K562 (cell line): ENCODE data around the gene SMAD3. TPM values are rescaled to one million over a fixed set of nuclear protein-coding genes. Genes with fewer than 3 reads are reported as not detected.

ENCODE experiments used
- ATAC-seq: fragments of 200-7000 bp; cut with Tn5 transposase; 3 replicates; pipeline ENCODE4 v1.9.1; 2020; ENCODE audit warnings: moderate library complexity
- BruUV-seq: library from RNA; stranded (reverse); fragments of 400-500 nt; replicated peaks from 2 replicates; lab custom pipeline; 2021; lab: Mats Ljungman, UMichigan
- CTCF ChIA-PET: fragments of 300-600 bp; formaldehyde crosslinking; extraction: SDS; loops from one replicate; lab custom pipeline; 2021; ENCODE audit warnings: low intra/inter-chr PET ratio; lab: Yijun Ruan, JAX
- POLR2A ChIA-PET: fragments of 300-600, 350-650 bp; sonication (Branson Sonifier 250); formaldehyde crosslinking; extraction: SDS; loops from one replicate; lab custom pipeline; 2021; ENCODE audit warnings: antibody characterized with exemption, inconsistent platforms; lab: Yijun Ruan, JAX
- DNase-seq, 4 experiments: peaks; one replicate each; pipeline versions ENCODE4 v3.0.0 to v3.0.0-alpha.2; 2011 to 2018; ENCODE audit warnings: low spot score in 3 of 4, mixed read lengths in 3 of 4; ENCODE audit errors: extremely low read depth in 1 of 4
- FAIRE-seq: peaks from 2 replicates; lab custom pipeline; 2011; peaks lifted over from hg19 to GRCh38; lab: Jason Lieb, UNC
- H2AFZ ChIP-seq: 2 replicates; pipeline ENCODE4 v1.6.0; 2011; ENCODE audit warnings: low read depth, low read length, control low read depth, inconsistent platforms
- H3K27ac ChIP-seq: fragments of 200-600 bp; 3 replicates; pipeline ENCODE4 v1.8.0; 2011; ENCODE audit warnings: low read depth, mild to moderate bottlenecking, control low read depth, inconsistent platforms, low read length, moderate library complexity, mixed read lengths; ENCODE audit errors: extremely low read depth
- H3K27me3 ChIP-seq, 2 experiments: fragments of 300-600 bp in 1 of 2; 2 replicates in 1 of 2; 3 replicates in 1 of 2; pipeline versions ENCODE4 v1.6.0 to v1.8.0; 2011; ENCODE audit warnings: inconsistent platforms in 2 of 2, low read length in 2 of 2, mild to moderate bottlenecking in 1 of 2, mixed read lengths in 1 of 2, moderate library complexity in 1 of 2; ENCODE audit not compliant: control insufficient read depth in 2 of 2, insufficient read depth in 2 of 2
- H3K36me3 ChIP-seq: fragments of 300-600 bp; 3 replicates; pipeline ENCODE4 v1.8.0; 2011; ENCODE audit warnings: mild to moderate bottlenecking, low read length, inconsistent platforms; ENCODE audit not compliant: control insufficient read depth, insufficient read depth
- H3K4me1 ChIP-seq, 2 experiments: fragments of 200-600 bp in 1 of 2; replicated peaks in 1 of 2; 2 replicates in 1 of 2; 3 replicates in 1 of 2; pipeline versions ENCODE4 v1.5.1 to v1.8.0; 2011; ENCODE audit warnings: inconsistent platforms in 2 of 2, low read length in 2 of 2, mild to moderate bottlenecking in 1 of 2, mixed read lengths in 1 of 2, moderate library complexity in 1 of 2; ENCODE audit not compliant: control insufficient read depth in 2 of 2, insufficient read depth in 2 of 2
- H3K4me2 ChIP-seq: 2 replicates; pipeline ENCODE4 v1.6.1; 2011; ENCODE audit warnings: low read length, control low read depth, inconsistent platforms, mixed read lengths; ENCODE audit not compliant: insufficient read depth
- H3K4me3 ChIP-seq: fragments of 200-600 bp; sonication (generic), shearing (Covaris generic); 2 replicates; pipeline ENCODE4 v1.5.1; 2016; ENCODE audit warnings: control low read depth, inconsistent platforms
- H3K79me2 ChIP-seq: fragments of 200-600 bp; 3 replicates; pipeline ENCODE4 v1.8.0; 2011; ENCODE audit warnings: low read length, inconsistent platforms; ENCODE audit not compliant: control insufficient read depth, insufficient read depth
- H3K9ac ChIP-seq, 2 experiments: 2 replicates each; pipeline versions ENCODE4 v1.6.0 to v1.6.1; 2011; ENCODE audit warnings: low read depth in 2 of 2, low read length in 2 of 2, control low read depth in 1 of 2, inconsistent platforms in 1 of 2, mild to moderate bottlenecking in 1 of 2, mixed read lengths in 1 of 2; ENCODE audit not compliant: insufficient read depth in 1 of 2
- H3K9me1 ChIP-seq: one replicate; pipeline ENCODE4 v1.6.0; 2011; ENCODE audit warnings: inconsistent platforms, mild to moderate bottlenecking, low read length, moderate library complexity; ENCODE audit not compliant: control insufficient read depth, insufficient read depth
- H3K9me3 ChIP-seq: replicated peaks from 2 replicates; pipeline ENCODE4 v1.5.1; 2011; ENCODE audit warnings: low read depth, low read length, inconsistent platforms; ENCODE audit not compliant: control insufficient read depth, insufficient read depth
- H4K20me1 ChIP-seq: replicated peaks from 2 replicates; pipeline ENCODE4 v1.6.1; 2011; ENCODE audit warnings: low read length, inconsistent platforms, mixed read lengths; ENCODE audit not compliant: control insufficient read depth, insufficient read depth
- FOXO4 ChIP-seq: fragments of 450-650 bp; formaldehyde crosslinking; IDR thresholded peaks from 2 replicates; pipeline ENCODE4 v1.4.0; 2020; ENCODE audit warnings: mild to moderate bottlenecking, moderate library complexity
- KHSRP ChIP-seq: fragments of 450-650 bp; IDR thresholded peaks from 2 replicates; pipeline ENCODE4 v1.6.1; 2017
- MTF1 ChIP-seq: fragments of 250-450 bp; sonication (Bioruptor Pico); IDR thresholded peaks from 2 replicates; pipeline ENCODE4 v1.9.0; 2021; ENCODE audit warnings: moderate library complexity, mild to moderate bottlenecking, inconsistent platforms, borderline replicate concordance
- SFPQ ChIP-seq: fragments of 200-400 bp; formaldehyde crosslinking; IDR thresholded peaks from 2 replicates; pipeline ENCODE4 v1.6.1; 2017; ENCODE audit warnings: mild to moderate bottlenecking, low read depth, low read length, moderate library complexity
- SIN3B ChIP-seq: fragments of 450-650 bp; IDR thresholded peaks from 2 replicates; pipeline ENCODE4 v1.6.1; 2017; ENCODE audit warnings: low read depth, mild to moderate bottlenecking, moderate library complexity
- TARDBP ChIP-seq: fragments of 450-650 bp; IDR thresholded peaks from 2 replicates; pipeline ENCODE4 v1.6.1; 2016
- TCF3 ChIP-seq: sonication (generic); formaldehyde crosslinking; IDR thresholded peaks from 2 replicates; pipeline ENCODE4 v1.4.0; 2020; ENCODE audit warnings: mild to moderate bottlenecking, missing genetic modification reagents
- ZNF583 ChIP-seq: fragments of 250-450 bp; sonication (Bioruptor Pico); IDR thresholded peaks from 2 replicates; pipeline ENCODE4 v1.4.0; 2020
- WGBS: fragments of 100-300 bp; shearing (Covaris generic); methylation state at CpG from one replicate; pipeline ENCODE4 v1.1.6; 2016; ENCODE audit warnings: low coverage, mixed read lengths; ENCODE audit not compliant: insufficient coverage; ENCODE audit errors: missing lambda C conversion rate; 5-methylcytosine and 5-hydroxymethylcytosine counted together
- in situ Hi-C: fragments of 300-500 bp; cut with MboI; formaldehyde crosslinking; loops from 4 replicates; pipeline ENCODE4 v1.15.0; 2018; ENCODE audit warnings: inconsistent platforms, mixed read lengths
- intact Hi-C: fragments of 100-400 bp; cut with micrococcal nuclease; formaldehyde crosslinking; loops from 2 replicates; pipeline ENCODE4 v1.14.2; 2022
- polyA plus RNA-seq, 8 experiments: library from polyadenylated mRNA; depleted of rRNA in 4 of 8; stranded (reverse) in 5 of 8; unstranded in 3 of 8; fragments of >200 nt; fragmentation: Nextera tagmentation in 2 of 8; fragmentation: Illumina TruSeq in 1 of 8; extraction: Ambion mirVana in 2 of 8; extraction: Trizol in 1 of 8; gene quantifications; 2 replicates each; pipeline versions ENCODE4 v1.2.1 to v1.2.3, GENCODE V29; 2011 to 2014; ENCODE audit warnings: inconsistent platforms in 1 of 8, missing spikeins in 1 of 8
- total RNA-seq, 7 experiments: library from RNA; depleted of rRNA in 6 of 7; stranded (reverse); fragments of >200 nt in 6 of 7; fragmentation: Illumina TruSeq in 2 of 7; extraction: Trizol in 2 of 7; gene quantifications; 2 replicates each; pipeline versions ENCODE4 v1.2.1 to v1.2.3, GENCODE V29; 2011 to 2021; ENCODE audit warnings: low replicate concordance in 1 of 7

The SMAD3 gene
- total and polyA plus RNA-seq, 9 of the 15 experiments (the other 6 are each of a cell fraction or from before 2014, with no cell fraction given), result 4.3 to 39.2 (median 11.1) TPM

GRCh38 chr15:67201136-67201535 is 135.7 kb downstream of the SMAD3 start (continued):
- TF ChIP-seq MTF1 (CRISPR knock-in tag) (no peak), TARDBP (no peak), FOXO4 (CRISPR knock-in tag) (no peak), ZNF583 (CRISPR knock-in tag) (no peak), SIN3B (no peak), SFPQ (no peak)

GRCh38 chr15:67202091-67202490 is 136.7 kb downstream of the SMAD3 start:
- TSS peak; percentile 60 for BruUV-seq

More at GRCh38 chr15:67202091-67202490, 136.7 kb downstream of the SMAD3 start:
- Histone ChIP-seq H3K4me1 (no peaks in the 10 kb centered on the region; a peak in 1 of 5 replicates), H3K4me3 (no peak overlapping the region), H3K4me2 (no peak overlapping the region), H4K20me1 (no peaks in the 10 kb centered on the region), H3K27me3 (no peaks in the 10 kb centered on the region), H3K9ac (no peak overlapping the region), H2AFZ (no peak overlapping the region), H3K9me3 (no peaks in the 10 kb centered on the region), H3K27ac (no peak overlapping the region), H3K36me3 (peaks cover 83% of the 10 kb centered on the region), H3K79me2 (no peaks in the 10 kb centered on the region), H3K9me1 (no peaks in the 10 kb centered on the region)
- intact Hi-C loops (no loop called here), in situ Hi-C loops (no loop called here)
- no peak for FAIRE-seq
- DNase-seq, result no peak
- ChIA-PET CTCF (no interaction called here), POLR2A (interaction anchor here (1.2 to 1.3 kb wide), 2 partner anchors 9 kb away, joined by 3 to 4 read pairs; no protein-coding TSS in a partner anchor)
- ATAC-seq, result no peak
- TF ChIP-seq KHSRP (no peak), TCF3 (no peak)
- WGBS, result 94% methylated on average over 2 of the region's 2 CpGs
